Measurements from ENCODE around the gene ZNF587.
"Not testable (repeated sequence)": the region's sequence is repeated elsewhere in the genome, so short reads cannot be mapped to it uniquely, and the experiment has no call there.

ZNF587 gene

GRCh38 chr19:57823155-57823554 lies 26.5 kb upstream of the ZNF587 start:
- DNase-seq (ENCODE audit: low read depth): not testable (repeated sequence)

- DNase-seq (ENCODE audit: low read depth): not testable (repeated sequence)
Observed at GRCh38 chr19:57823608-57824007, 26.1 kb upstream of the ZNF587 start.

GRCh38 chr19:57825511-57825910 lies 24.1 kb upstream of the ZNF587 start:
- DNase-seq (ENCODE audit: low read depth): no peak

- DNase-seq (ENCODE audit: low read depth): no peak
Observed at GRCh38 chr19:57829316-57829715, 20.3 kb upstream of the ZNF587 start.

GRCh38 chr19:57830071-57830602 lies 19.5 kb upstream of the ZNF587 start, which contains the start of gene ZNF587B:
Gene ZNF587B, plus strand, starts transcription at chr19:57830299. Its CDS starts 230 bp downstream, at chr19:57830529.
- DNase-seq (ENCODE audit: low read depth): no peak

GRCh38 chr19:57836991-57837390 lies 12.7 kb upstream of the ZNF587 start:
- not testable (repeated sequence) for DNase-seq (ENCODE audit: low read depth)

GRCh38 chr19:57838622-57839191 lies 11.0 kb upstream of the ZNF587 start:
- DNase-seq (ENCODE audit: low read depth): not testable (repeated sequence)

GRCh38 chr19:57841122-57841763 lies 8.4 kb upstream of the ZNF587 start:
- no peak for DNase-seq (ENCODE audit: low read depth)

GRCh38 chr19:57847164-57847563 lies 2.5 kb upstream of the ZNF587 start:
- not testable (repeated sequence) for DNase-seq (ENCODE audit: low read depth)

- DNase-seq (ENCODE audit: low read depth): not testable (repeated sequence)
Observed at GRCh38 chr19:57849162-57849665, 445 bp upstream of the ZNF587 start.

GRCh38 chr19:57850553-57851017 lies 926 bp downstream of the ZNF587 start:
- DNase-seq (ENCODE audit: low read depth): no peak

- DNase-seq (ENCODE audit: low read depth): not testable (repeated sequence)
Observed at GRCh38 chr19:57851812-57852603, 2.3 kb downstream of the ZNF587 start.

GRCh38 chr19:57854117-57854516 lies 4.5 kb downstream of the ZNF587 start:
- DNase-seq (ENCODE audit: low read depth): not testable (repeated sequence)

- DNase-seq (ENCODE audit: low read depth): not testable (repeated sequence)
Observed at GRCh38 chr19:57862351-57862750, 12.7 kb downstream of the ZNF587 start.

- DNase-seq (ENCODE audit: low read depth): no peak
Observed at GRCh38 chr19:57867868-57868492, 18.3 kb downstream of the ZNF587 start.

- not testable (repeated sequence) for DNase-seq (ENCODE audit: low read depth)
Observed at GRCh38 chr19:57869655-57870054, 20.0 kb downstream of the ZNF587 start.

GRCh38 chr19:57870225-57870624 lies 20.6 kb downstream of the ZNF587 start:
- DNase-seq (ENCODE audit: low read depth): no peak

- no peak for DNase-seq (ENCODE audit: low read depth)
Observed at GRCh38 chr19:57872450-57872849, 22.8 kb downstream of the ZNF587 start.

GRCh38 chr19:57873883-57874799 lies 24.5 kb downstream of the ZNF587 start:
- not testable (repeated sequence) for DNase-seq (ENCODE audit: low read depth)

- no peak for DNase-seq (ENCODE audit: low read depth)
Observed at GRCh38 chr19:57886046-57886445, 36.4 kb downstream of the ZNF587 start.
